ENCODE results near the gene GPT2.
"Not testable (repeated sequence)": the region's sequence is repeated elsewhere in the genome, so short reads cannot be mapped to it uniquely, and the experiment has no call there.

GPT2 gene

GRCh38 chr16:46862555-46863447 is 21.4 kb upstream of the GPT2 start:
- no peak for DNase-seq

- DNase-seq, result no peak
These were observed 17.9 kb upstream of the GPT2 start for GRCh38 chr16:46866286-46866685.

- not testable (repeated sequence) for DNase-seq
These were observed 16.7 kb upstream of the GPT2 start for GRCh38 chr16:46867486-46867885.

- DNase-seq, result not testable (repeated sequence)
These were observed 15.3 kb upstream of the GPT2 start for GRCh38 chr16:46868891-46869290.

- no peak for DNase-seq
These were observed 12.6 kb upstream of the GPT2 start for GRCh38 chr16:46871597-46871996.

- DNase-seq, result peak in 1 of 51 donors; percentile 10
These were observed 11.0 kb upstream of the GPT2 start for GRCh38 chr16:46873201-46873600.

- DNase-seq, result no peak
These were observed 8.9 kb upstream of the GPT2 start for GRCh38 chr16:46875243-46875642.

GRCh38 chr16:46882304-46882939 is 1.7 kb upstream of the GPT2 start:
- no peak for DNase-seq

- no peak for DNase-seq
These were observed 1.2 kb upstream of the GPT2 start for GRCh38 chr16:46882940-46883307.

GRCh38 chr16:46883353-46883689 is 841 bp upstream of the GPT2 start:
- DNase-seq, result peak in 22 of 51 donors; percentile 12 to 79 (median 42)

- peak in 39 of 51 donors; percentile 13 to 73 (median 46) for DNase-seq
These were observed 541 bp downstream of the GPT2 start for GRCh38 chr16:46884513-46885293.

GRCh38 chr16:46885960-46886763 is 2.0 kb downstream of the GPT2 start:
- DNase-seq, result peak in 30 of 51 donors; percentile 17 to 67 (median 46)

- DNase-seq, result peak in 7 of 51 donors; percentile 19 to 48 (median 22)
These were observed 2.8 kb downstream of the GPT2 start for GRCh38 chr16:46886764-46887523.

GRCh38 chr16:46887524-46887854 is 3.3 kb downstream of the GPT2 start:
- DNase-seq, result no peak

GRCh38 chr16:46889245-46889941 is 5.2 kb downstream of the GPT2 start:
- no peak for DNase-seq

GRCh38 chr16:46889942-46890300 is 5.8 kb downstream of the GPT2 start:
- DNase-seq, result no peak

GRCh38 chr16:46891910-46892309 is 7.7 kb downstream of the GPT2 start:
- DNase-seq, result no peak

- DNase-seq, result peak in 42 of 51 donors; percentile 12 to 82 (median 58)
These were observed 10.0 kb downstream of the GPT2 start for GRCh38 chr16:46894036-46894672.

Measured in hypothalamus (tissue), 51 donors.